OCI-LY7 (cell line): Measurements from ENCODE around the gene TULP4. TPM values are rescaled to one million over a fixed set of nuclear protein-coding genes. Genes with fewer than 3 reads are reported as not detected.
"Not testable (repeated sequence)": the region's sequence is repeated elsewhere in the genome, so short reads cannot be mapped to it uniquely, and the experiment has no call there.

Source experiments
- BruUV-seq: library from RNA; stranded (reverse); fragments of 400-500 nt; replicated peaks from 2 replicates; lab custom pipeline; 2021; lab: Mats Ljungman, UMichigan
- CTCF ChIA-PET: fragments of 300-600 bp; sonication (Branson Sonifier 250); formaldehyde crosslinking; loops from one replicate; lab custom pipeline; 2022; ENCODE audit warnings: antibody characterized with exemption; ENCODE audit not compliant: unreplicated experiment; lab: Charles Lee
- POLR2A ChIA-PET: fragments of 300-600 bp; sonication (Branson Sonifier 250); formaldehyde crosslinking; loops from one replicate; lab custom pipeline; 2022; ENCODE audit warnings: antibody characterized with exemption; lab: Charles Lee
- DNase-seq: peaks from one replicate; pipeline ENCODE4 v3.0.0-alpha.2; 2015; ENCODE audit warnings: low spot score
- H2AFZ ChIP-seq: fragments of 200-600 bp; sonication (generic), shearing (Covaris generic); 2 replicates; pipeline ENCODE4 v1.6.1; 2014; ENCODE audit warnings: mild to moderate bottlenecking, antibody characterized with exemption, low read length, moderate library complexity
- H3K27ac ChIP-seq: fragments of 200-600 bp; sonication (generic); 2 replicates; pipeline ENCODE4 v1.5.1; 2014; ENCODE audit warnings: mixed run types, low read depth, mild to moderate bottlenecking, moderate library complexity, low read length, inconsistent platforms; ENCODE audit not compliant: poor library complexity, severe bottlenecking
- H3K36me3 ChIP-seq: fragments of 200-600 bp; sonication (generic); 2 replicates; pipeline ENCODE4 v1.6.1; 2014; ENCODE audit warnings: mild to moderate bottlenecking, antibody characterized with exemption, low read length, moderate library complexity, mixed read lengths; ENCODE audit not compliant: insufficient read depth
- H3K4me1 ChIP-seq: fragments of 200-600 bp; sonication (generic); 2 replicates; pipeline ENCODE4 v1.5.1; 2014; ENCODE audit warnings: mild to moderate bottlenecking, low read length; ENCODE audit not compliant: insufficient read depth, poor library complexity, severe bottlenecking
- H3K4me2 ChIP-seq: fragments of 200-600 bp; sonication (generic); 2 replicates; pipeline ENCODE4 v1.6.1; 2014; ENCODE audit warnings: mild to moderate bottlenecking, low read length
- H3K4me3 ChIP-seq: fragments of 200-600 bp; sonication (generic); 2 replicates; pipeline ENCODE4 v1.5.1; 2014; ENCODE audit warnings: mild to moderate bottlenecking, low read depth, low read length; ENCODE audit not compliant: poor library complexity, severe bottlenecking
- H3K79me2 ChIP-seq: fragments of 200-600 bp; sonication (generic); 2 replicates; pipeline ENCODE4 v1.6.1; 2016; ENCODE audit warnings: low read depth, mild to moderate bottlenecking, low read length, moderate library complexity, mixed read lengths; ENCODE audit not compliant: insufficient read depth
- H3K9me2 ChIP-seq: fragments of 200-600 bp; sonication (generic); 2 replicates; pipeline ENCODE4 v1.6.1; 2016; ENCODE audit warnings: mild to moderate bottlenecking, low read length, mixed read lengths; ENCODE audit not compliant: insufficient read depth
- H3K9me3 ChIP-seq: fragments of 200-600 bp; sonication (generic); 2 replicates; pipeline ENCODE4 v1.6.1; 2014; ENCODE audit warnings: mild to moderate bottlenecking, mixed run types, low read length, mixed read lengths
- H4K20me1 ChIP-seq: fragments of 200-600 bp; sonication (generic); 2 replicates; pipeline ENCODE4 v1.6.1; 2014; ENCODE audit warnings: mild to moderate bottlenecking, antibody characterized with exemption, low read length, moderate library complexity, mixed read lengths; ENCODE audit not compliant: insufficient read depth
- CTCF ChIP-seq: fragments of 200-600 bp; sonication (generic); conservative IDR thresholded peaks from 2 replicates; pipeline ENCODE4 v1.5.1; 2014; ENCODE audit warnings: mild to moderate bottlenecking, antibody characterized with exemption, low read length, moderate library complexity, mixed read lengths
- EZH2phosphoT487 ChIP-seq: fragments of 200-600 bp; sonication (generic); IDR thresholded peaks from 2 replicates; pipeline ENCODE4 v1.6.1; 2018; ENCODE audit warnings: low read depth, borderline replicate concordance, mild to moderate bottlenecking, mixed run types, antibody characterized with exemption, low read length, moderate library complexity, mixed read lengths
- intact Hi-C: fragments of 100-400 bp; cut with micrococcal nuclease; formaldehyde crosslinking; loops from one replicate; pipeline ENCODE4 v1.10.0; 2022; ENCODE audit not compliant: unreplicated experiment
- total RNA-seq, 2 experiments: library from RNA; depleted of rRNA in 1 of 2; stranded (reverse); fragments of >200 nt in 1 of 2; shearing (Covaris generic) in 1 of 2; gene quantifications; 2 replicates each; pipeline ENCODE4 v1.2.3, GENCODE V29; 2014 to 2022

Gene TULP4
- total RNA-seq, 2 experiments from 2014 or later, result 62.1 to 64.8 TPM

DNA sequence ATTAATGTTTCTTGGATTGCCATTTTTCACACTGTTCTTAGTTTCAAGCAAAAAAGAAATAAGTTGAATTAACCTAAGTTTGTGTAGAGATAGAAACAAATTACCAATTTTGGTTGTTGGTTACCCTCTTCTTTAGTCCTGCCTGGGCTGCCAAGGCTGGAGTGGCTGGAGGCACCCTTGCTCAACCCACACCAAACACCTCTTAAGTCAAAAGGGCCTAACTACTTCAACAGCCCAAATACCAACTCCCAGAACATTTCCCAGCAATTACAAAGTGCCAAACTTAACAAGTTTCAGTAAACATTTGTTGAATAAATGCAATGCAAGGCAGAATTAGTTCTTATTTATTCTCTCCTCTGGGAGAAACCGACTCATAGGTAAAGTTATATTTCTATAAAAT is 209.5 kb downstream of the TULP4 start:
- TF ChIP-seq CTCF, result no peak
- no peak for TF ChIP-seq EZH2phosphoT487
- no peaks in the 10 kb centered on the region for H3K79me2 ChIP-seq
- no TSS peak for BruUV-seq
- intact Hi-C loops, result no loop called here
- no peak overlapping the region for H3K27ac ChIP-seq
- ChIA-PET POLR2A (interaction anchor here (0.7 kb wide), 1 partner anchor 391 kb away, joined by 7 read pairs; no protein-coding TSS in a partner anchor), CTCF (no interaction called here)
- DNase-seq, result no peak
- H3K4me3 ChIP-seq, result no peak overlapping the region
- H4K20me1 ChIP-seq, result no peaks in the 10 kb centered on the region
- H3K4me2 ChIP-seq, result no peak overlapping the region
- H3K4me1 ChIP-seq, result peaks cover 10% of the 10 kb centered on the region
- H3K9me2 ChIP-seq, result no peaks in the 10 kb centered on the region
- no peak overlapping the region for H2AFZ ChIP-seq
- H3K9me3 ChIP-seq, result no peaks in the 10 kb centered on the region
- no peaks in the 10 kb centered on the region for H3K36me3 ChIP-seq

- H3K36me3 ChIP-seq, result no peaks in the 10 kb centered on the region
- H3K4me3 ChIP-seq, result no peak overlapping the region
- no peak overlapping the region for H3K27ac ChIP-seq
- BruUV-seq, result no TSS peak
- no peaks in the 10 kb centered on the region for H3K79me2 ChIP-seq
- peaks cover 8% of the 10 kb centered on the region for H3K4me1 ChIP-seq
- intact Hi-C loops, result no loop called here
- no peaks in the 10 kb centered on the region for H4K20me1 ChIP-seq
- no peaks in the 10 kb centered on the region for H3K9me3 ChIP-seq
- no peak overlapping the region for H3K4me2 ChIP-seq
- H3K9me2 ChIP-seq, result no peaks in the 10 kb centered on the region
- H2AFZ ChIP-seq, result no peak overlapping the region
- DNase-seq, result no peak
- POLR2A ChIA-PET, result interaction anchor here (0.8 kb wide), 1 partner anchor 13 kb away, joined by 5 read pairs; no protein-coding TSS in a partner anchor
- TF ChIP-seq EZH2phosphoT487 (no peak), CTCF (no peak)
- CTCF ChIA-PET, result no interaction called here
Measured at GRCh38 chr6:158522616-158523015, 210.4 kb downstream of the TULP4 start.

- Histone ChIP-seq H3K36me3 (no peaks in the 10 kb centered on the region), H3K4me2 (no peak overlapping the region), H3K4me1 (no peaks in the 10 kb centered on the region), H3K27ac (no peak overlapping the region), H3K4me3 (no peak overlapping the region), H3K9me3 (no peaks in the 10 kb centered on the region), H4K20me1 (no peaks in the 10 kb centered on the region), H3K79me2 (no peaks in the 10 kb centered on the region), H2AFZ (no peak overlapping the region), H3K9me2 (no peaks in the 10 kb centered on the region)
- no peak for DNase-seq
- POLR2A ChIA-PET, result no interaction called here
- no TSS peak for BruUV-seq
- CTCF ChIA-PET, result no interaction called here
- TF ChIP-seq EZH2phosphoT487 (no peak), CTCF (no peak)
- intact Hi-C loops, result no loop called here
Measured at GRCh38 chr6:158524311-158524710, 212.0 kb downstream of the TULP4 start.

GRCh38 chr6:158527858-158528257 is 215.6 kb downstream of the TULP4 start:
- BruUV-seq, intact Hi-C loops, CTCF ChIA-PET: not testable (repeated sequence)

More at GRCh38 chr6:158527858-158528257, 215.6 kb downstream of the TULP4 start:
- H2AFZ ChIP-seq, H3K4me3 ChIP-seq, DNase-seq, H4K20me1 ChIP-seq, POLR2A ChIA-PET, H3K79me2 ChIP-seq, H3K4me2 ChIP-seq, H3K36me3 ChIP-seq, H3K27ac ChIP-seq, H3K4me1 ChIP-seq, H3K9me2 ChIP-seq, H3K9me3 ChIP-seq: not testable (repeated sequence)
